Activated CD4-positive, alpha-beta T cell treated with anti-CD3 and anti-CD28 coated beads, Interleukin-2, amount 50 U/mL, for 48 hours (primary cell): ENCODE data around the gene CFAP44.
"Not testable (repeated sequence)": the region's sequence is repeated elsewhere in the genome, so short reads cannot be mapped to it uniquely, and the experiment has no call there.

Experiments
- DNase-seq, 2 experiments: peaks; one replicate each; pipeline ENCODE4 v3.0.0-alpha.2; 2020

CFAP44 gene

DNA sequence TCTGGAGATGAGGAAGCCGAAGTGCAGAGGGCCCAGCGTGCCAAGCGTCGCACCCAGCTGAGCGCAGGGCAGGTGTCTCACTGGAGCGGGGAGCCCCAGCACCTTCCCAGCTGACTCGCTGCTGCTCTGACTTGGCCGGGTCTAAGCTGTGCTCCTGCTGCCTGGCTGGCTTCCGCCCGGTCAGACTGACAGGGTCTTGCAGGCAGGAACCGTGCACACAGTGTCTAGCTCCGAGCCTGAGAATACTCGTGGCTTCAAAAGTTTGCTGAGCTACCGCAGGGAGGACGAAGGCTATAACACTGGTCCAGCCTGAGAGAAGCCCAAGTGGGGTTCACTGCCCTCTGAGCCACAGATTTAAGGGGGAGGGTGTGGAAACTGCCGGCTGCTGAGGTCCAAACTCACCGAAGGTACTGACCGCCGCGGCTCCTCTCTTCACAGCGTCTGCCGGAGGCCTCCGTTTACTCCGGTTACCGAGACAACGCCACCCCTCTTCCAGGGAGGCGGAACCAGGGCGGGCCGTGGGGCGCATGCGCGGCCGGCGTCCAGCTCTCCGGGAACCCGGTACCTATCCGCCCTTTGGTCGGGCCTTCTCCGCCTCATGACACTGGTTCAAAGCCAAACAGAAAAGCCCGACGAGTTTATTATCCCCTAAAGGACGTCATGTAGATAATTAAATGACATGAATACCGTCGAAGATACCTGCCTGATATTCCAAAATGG is at the start of gene CFAP44:
TSS of gene CFAP44 (minus strand) at position 443 of the 720 bp plus-strand sequence. CDS start 7,829 bp downstream, outside the sequence.
- peak; percentile 43 to 52 for DNase-seq

- no peak for DNase-seq
Measured at GRCh38 chr3:113485161-113485609, 43.9 kb upstream of the CFAP44 start.

DNA sequence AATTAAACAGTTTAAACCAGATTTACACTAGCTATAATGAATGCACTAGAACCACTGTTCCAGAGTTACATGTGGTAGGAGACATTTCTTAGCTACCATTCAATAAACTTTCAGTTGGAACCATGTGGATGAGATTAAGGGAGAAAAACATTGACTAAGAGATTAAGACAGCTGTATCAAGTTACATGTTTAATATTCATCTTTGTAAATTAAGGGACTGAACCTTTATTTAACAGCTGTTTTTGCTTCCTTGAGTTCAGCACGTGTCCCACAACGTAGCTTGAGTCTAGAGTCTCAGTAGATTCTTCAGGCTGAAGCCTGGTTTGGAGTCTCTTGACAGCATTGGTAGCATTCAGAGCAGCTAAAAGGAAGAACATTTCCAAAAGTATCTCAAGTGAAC is 27.2 kb upstream of the CFAP44 start:
- DNase-seq: no peak

DNA sequence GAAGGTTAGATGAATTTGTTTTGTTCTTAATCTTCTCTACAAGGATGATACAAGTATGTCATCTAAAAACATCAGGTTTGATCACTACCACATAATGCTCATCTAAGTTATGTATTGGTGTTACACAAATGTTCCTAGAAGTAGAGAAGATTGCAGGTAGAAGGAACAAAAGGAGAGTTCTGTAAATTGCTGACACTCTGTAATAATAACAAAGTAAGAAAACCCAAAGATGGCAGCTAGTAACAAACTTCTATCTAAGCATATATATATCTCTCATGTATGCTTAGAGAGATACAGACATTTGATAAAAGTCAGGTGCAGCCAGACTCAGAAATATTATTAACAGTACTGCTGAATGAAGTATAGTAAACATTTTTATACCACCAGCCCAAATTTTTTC is 20.2 kb upstream of the CFAP44 start:
- DNase-seq: no peak

DNA sequence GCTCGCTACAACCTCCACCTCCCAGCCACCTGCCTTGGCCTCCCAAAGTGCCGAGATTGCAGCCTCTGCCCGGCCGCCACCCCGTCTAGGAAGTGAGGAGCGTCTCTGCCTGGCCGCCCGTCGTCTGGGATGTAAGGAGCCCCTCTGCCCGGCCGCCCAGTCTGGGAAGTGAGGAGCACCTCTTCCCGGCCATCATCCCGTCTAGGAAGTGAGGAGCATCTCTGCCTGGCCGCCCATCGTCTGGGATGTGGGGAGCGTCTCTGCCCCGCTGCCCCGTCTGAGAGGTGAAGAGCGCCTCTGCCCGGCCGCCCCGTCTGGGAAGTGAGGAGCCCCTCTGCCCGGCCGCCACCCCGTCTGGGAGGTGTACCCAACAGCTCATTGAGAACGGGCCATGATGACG is 17.3 kb upstream of the CFAP44 start:
- not testable (repeated sequence) for DNase-seq

- no peak for DNase-seq
Measured at GRCh38 chr3:113455446-113455845, 14.2 kb upstream of the CFAP44 start.

GRCh38 chr3:113454630-113455029 is 13.3 kb upstream of the CFAP44 start:
- no peak for DNase-seq

GRCh38 chr3:113454057-113454456 is 12.8 kb upstream of the CFAP44 start:
- no peak for DNase-seq

GRCh38 chr3:113450911-113451310 is 9.6 kb upstream of the CFAP44 start:
- DNase-seq: no peak

DNA sequence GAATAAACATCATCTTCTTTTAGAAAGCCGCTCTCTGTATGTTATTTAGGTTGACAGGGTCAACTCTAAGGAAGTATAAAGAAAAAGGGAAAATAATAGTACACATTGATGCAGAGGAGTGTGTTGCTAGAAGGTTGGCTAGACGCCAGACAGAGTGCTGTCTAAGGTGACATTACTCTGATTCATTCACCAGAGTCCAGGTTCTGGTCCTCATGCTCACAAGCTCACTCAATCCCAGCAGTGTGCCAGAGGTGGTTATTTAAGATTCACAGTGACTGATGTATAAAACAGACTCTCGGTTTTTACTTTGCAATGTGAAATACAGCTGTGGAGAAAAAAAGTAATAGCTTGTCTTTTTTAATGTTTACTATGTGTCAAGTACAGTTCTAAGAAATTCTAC is 1.7 kb downstream of the CFAP44 start:
- DNase-seq: no peak

DNA sequence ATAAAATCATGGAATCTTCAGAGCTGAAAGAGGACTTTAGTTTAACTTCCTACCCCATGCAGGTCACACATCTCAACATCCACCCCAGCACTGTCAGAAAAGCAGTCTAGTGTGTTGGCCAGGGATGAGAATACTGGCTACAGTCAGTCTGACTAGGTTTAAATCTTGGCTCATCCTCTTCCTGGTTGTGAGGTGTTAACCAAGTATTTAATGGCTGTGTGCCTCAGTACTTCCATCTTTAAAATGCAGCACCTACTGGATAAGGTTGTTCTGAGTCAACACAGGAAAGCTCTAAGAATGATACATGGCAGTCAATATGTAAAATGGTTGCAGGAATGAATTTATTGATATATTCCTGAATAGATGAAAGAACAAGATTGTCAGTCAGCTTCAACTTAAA is 3.1 kb downstream of the CFAP44 start:
- no peak for DNase-seq

DNA sequence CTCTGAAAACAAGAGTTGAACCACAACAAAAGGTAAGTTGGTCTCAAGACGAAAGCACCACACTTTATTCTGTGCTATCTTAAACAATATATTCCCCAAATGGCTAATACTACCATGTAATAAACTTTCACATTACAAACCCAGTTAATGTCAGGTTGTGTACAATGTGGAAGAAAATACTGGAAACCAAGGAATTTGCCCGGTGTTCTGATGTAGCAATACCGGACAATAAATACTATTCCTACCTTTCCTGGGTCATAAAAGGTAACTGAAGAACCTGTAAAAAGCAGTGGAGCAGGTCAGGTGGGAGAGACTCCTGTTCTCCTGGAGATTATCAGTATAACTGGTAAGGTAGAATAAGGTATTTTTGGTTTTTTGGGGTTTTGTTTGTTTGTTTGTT is 3.9 kb downstream of the CFAP44 start:
- DNase-seq: no peak

DNA sequence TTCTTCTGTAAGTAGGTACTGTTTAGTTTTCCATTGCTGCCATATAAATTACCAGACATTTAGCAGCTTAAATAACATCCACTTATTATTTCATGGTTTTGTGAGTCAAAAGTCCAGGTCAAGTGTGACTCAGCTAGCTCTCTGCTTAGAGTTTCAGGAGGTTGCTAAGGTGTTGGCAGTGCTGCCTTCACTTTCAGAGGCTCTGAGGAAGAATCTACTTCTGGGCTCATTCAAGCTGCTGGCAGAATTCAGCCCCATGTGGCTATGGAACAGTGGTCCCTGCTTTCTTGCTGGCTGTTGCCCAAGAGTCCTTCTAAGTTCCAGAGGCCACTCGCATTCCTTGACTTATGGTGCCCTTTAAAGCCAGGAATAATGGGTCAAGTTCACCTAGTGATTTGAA is 4.5 kb downstream of the CFAP44 start:
- no peak for DNase-seq

GRCh38 chr3:113431811-113432210 is 9.5 kb downstream of the CFAP44 start:
- DNase-seq: no peak

DNA sequence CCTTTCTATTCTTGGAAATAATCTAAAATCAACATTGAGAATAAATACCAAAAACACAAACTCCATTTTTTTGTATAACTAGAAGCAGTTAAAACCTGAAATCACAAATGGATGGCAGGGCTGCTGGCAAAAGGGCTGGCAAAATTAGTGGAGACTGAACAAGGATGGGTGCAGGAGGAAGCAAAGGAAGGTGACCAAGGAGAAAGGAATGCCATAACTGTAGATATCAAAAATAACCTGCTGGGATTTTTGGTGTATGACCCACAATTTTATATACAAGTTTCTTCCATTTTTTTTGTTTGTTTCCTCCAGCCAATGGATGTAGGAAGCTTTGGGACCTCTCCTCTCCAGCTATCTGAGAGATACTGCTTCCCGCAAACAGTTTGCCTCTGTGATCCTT is 12.7 kb downstream of the CFAP44 start:
- no peak for DNase-seq

DNA sequence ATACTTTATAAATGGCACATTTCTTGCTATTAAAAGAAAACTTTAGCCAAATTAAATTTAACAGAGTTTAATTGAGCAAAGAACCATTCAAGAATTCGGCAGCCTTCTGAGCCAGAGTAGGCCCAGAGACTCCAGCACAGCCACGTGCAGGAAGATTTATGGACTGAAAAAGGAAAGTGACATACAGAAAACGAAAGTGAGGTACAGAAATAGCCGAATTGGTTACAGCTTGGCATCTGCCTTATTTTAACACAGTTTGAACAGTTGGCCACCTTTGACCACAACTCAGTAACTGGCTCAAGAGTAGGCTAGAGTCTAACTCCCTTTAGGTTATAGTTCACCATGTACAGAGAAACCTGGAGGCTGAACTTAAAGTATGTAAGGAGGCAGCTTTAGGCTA is 17.6 kb downstream of the CFAP44 start:
- no peak for DNase-seq

- no peak for DNase-seq
Measured at GRCh38 chr3:113421082-113421481, 20.2 kb downstream of the CFAP44 start.

- DNase-seq: no peak
Measured at GRCh38 chr3:113409676-113410075, 31.6 kb downstream of the CFAP44 start.

DNA sequence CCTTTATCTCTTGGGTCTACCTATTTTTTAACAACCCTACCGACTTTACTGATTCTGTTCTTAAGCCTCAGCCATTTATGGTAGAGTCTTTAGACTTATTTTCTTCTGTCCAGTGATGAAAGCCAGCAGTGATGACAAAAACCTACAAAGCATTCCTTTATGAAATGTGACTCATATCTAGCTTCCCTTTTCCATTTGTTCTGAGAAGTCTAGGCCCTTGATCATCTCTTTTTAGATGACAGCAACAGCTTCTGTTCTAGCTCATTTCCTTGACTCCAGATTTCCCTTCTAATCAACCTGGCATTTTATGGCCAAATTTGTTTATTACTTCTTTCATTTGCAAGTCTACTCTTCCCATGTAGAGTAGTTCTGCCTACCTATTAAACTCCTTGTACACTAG is 36.1 kb downstream of the CFAP44 start:
- DNase-seq: no peak

DNA sequence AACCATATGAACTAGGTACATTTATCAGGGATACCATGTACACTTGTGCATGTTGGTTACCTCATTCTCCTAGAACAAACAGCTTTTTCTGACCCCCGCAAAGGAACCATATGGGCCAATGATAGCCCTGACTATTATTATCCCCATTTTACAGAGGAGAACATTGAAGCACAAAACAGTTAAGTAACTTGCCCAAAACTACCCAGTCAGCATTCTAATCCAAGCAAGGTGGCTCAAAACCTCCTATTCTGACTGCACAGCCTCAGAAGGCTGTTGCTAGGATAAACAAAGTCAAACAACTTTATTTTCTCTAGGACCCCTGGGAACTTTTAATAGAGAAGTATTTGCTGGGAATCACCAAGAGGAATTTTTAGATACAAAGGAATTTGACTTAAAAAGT is 36.7 kb downstream of the CFAP44 start:
- DNase-seq: no peak
